MM.1S (cell line): ENCODE measurements around the gene ZNF667.

Experiments used
- CTCF ChIP-seq: fragments of 300-600 bp; sonication (generic); IDR thresholded peaks from 2 replicates; pipeline ENCODE4 v1.5.1; 2016; ENCODE audit warnings: antibody characterized with exemption, low read length, mixed read lengths
- EZH2 ChIP-seq: fragments of 300-600 bp; sonication (generic); optimal IDR thresholded peaks from 2 replicates; pipeline ENCODE3; 2017; ENCODE audit warnings: low read depth, mild to moderate bottlenecking, antibody characterized with exemption, low read length, mixed read lengths

- TF ChIP-seq CTCF: no peak
- no peak for TF ChIP-seq EZH2
Measured at GRCh38 chr19:56476651-56477428, at the start of gene ZNF667.
